Measurements from ENCODE around the gene IRF2.
A peak's percentile ranks its signal among the peaks of the same experiment; 100 is the strongest.

The IRF2 gene

DNA sequence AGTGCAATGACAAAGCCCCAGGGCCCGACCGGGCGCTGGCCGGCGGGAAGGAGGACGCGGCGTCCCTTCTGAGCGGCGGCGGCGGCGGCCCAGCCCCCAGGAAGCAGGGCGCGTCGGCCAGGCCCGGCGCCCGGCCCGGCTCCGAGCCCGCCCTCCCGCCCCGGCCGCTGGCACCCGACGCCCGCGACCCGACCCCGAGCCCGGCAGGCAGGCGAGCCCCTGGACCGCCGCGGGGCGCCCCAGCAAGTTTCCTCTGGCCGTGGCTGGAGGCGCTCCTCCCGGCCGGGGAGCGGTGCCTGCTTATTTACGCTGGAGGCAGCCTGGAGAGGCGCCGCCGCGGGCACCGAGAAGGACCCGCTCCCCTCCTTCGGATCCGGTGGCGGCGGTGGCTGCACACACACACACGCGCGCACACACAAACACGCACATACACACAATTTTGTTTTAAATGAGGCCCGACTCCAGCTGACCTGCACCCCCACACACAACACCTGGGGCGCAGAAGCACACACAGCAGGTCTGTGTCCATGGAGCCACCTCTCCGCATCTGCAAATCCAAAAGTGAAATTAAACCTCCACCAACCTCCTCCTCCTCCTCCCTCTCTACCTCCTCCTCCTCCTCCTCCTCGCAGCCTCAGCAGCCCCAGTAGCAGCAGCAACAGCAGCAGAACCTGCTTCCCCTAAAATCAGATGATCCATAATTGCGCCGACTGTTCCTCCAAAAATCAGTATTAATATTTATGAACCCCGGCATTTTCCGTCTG is 669 bp downstream of the IRF2 start:
- peak; percentile 50 for DNase-seq

DNA sequence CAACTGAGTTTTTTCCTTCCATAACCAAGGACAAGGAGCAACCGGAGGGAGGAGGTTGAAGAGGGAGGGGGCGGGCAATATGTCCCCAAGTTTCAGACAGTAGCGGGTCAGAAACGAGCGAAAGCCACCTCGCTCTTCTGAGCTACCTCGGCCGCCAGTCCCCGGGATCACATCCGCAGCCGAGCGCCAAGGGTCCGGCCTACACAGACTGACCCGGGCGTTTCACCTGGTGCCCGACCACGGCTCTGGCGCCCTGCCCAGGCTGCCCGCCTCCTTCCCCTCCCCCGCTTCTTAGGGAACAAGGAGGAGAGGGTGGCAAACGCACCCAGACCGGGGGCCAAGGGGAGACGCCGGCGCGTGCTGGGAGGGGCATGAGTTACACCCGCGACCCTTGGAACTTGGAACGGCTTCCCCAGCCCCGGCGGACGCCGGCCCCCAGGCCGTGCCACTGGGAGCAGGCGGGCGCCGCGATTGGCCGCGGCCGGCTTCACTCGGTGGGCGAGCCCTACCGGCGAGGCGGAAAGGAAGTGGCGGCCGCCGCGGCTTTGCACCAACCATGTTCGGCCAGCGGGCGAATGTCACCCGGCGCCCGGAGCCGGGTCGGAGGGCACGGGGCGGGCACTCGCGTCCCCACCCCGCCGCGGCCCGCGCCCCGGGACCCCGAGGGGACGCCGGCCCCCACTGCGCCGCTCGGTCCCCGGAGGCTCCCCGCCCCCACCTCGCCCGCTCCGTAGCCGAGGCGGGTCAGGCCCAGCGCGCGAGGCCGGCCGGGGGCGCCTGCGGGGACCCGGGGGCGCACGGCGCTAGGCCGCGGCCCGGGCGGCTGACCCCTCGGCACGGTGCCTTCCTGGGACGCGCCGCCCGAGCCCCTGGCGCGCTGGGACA is 1.5 kb downstream of the IRF2 start:
- peak; percentile 56 for DNase-seq

DNA sequence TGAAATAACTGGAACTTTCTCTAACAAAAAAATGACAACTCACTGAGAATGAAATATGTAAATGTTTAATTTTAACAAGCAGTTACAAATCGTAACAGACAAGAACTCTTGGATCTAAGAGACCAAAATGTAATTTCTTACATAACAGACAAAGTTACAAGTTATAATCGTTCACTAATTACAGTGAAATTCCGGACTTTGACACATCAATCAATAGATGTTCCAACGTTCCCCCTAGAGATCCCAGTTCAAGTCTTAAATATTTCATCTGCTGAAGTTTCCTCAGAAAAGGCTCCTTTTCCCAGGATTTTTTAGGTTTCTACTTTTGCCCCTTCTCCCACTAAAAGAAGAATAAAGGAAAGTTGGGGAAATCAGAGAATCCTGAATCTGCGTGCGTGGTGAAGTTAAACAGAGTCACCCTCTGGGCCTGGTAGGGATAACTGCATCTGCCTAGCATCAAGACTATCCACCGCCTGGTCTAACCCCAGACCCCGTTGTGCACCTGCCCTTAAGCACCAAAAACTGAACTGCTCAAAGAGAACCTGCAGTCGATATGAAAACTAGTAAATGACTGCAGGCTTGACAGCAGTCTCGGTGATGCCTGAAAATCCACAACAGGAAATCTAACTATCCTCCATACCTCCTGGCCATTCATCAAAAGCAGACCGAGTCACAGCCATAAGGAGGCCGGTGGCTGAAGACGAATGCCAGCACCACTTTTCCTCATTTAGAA is 2.3 kb downstream of the IRF2 start:
- DNase-seq, result peak; percentile 22

DNA sequence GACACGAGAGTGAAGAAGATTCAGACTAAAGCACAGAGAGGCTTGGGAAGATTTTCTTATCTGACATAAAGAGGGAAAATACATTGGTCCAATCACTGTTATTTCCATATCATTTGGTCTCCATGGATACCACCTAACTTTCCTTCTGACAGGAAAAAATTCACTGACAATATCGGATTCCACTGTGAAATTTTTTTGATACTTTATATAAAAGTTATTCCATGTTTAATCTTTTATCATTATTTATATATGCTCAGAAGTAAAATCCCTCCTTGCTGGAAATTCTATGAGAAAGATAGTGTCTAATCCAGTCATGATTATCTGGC is 3.6 kb downstream of the IRF2 start:
- no peak for DNase-seq

DNA sequence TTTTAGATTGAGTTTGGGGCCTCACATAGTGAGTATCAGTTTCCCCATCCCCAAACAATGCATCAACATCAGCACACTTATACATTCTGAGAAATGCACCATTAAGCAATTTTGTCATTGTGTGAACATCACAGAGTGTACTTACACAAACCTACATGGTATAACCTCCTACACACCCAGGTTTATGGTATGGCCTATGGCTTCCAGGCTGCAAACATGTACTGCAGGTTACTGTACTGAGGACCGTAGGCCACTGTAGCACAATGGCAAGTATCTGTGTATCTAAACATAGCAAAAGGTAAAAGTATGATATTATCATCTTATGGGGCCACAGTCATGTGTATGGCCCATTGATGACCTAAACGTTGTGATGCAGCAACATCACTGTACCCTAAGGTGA is 7.7 kb downstream of the IRF2 start:
- no peak for DNase-seq

DNA sequence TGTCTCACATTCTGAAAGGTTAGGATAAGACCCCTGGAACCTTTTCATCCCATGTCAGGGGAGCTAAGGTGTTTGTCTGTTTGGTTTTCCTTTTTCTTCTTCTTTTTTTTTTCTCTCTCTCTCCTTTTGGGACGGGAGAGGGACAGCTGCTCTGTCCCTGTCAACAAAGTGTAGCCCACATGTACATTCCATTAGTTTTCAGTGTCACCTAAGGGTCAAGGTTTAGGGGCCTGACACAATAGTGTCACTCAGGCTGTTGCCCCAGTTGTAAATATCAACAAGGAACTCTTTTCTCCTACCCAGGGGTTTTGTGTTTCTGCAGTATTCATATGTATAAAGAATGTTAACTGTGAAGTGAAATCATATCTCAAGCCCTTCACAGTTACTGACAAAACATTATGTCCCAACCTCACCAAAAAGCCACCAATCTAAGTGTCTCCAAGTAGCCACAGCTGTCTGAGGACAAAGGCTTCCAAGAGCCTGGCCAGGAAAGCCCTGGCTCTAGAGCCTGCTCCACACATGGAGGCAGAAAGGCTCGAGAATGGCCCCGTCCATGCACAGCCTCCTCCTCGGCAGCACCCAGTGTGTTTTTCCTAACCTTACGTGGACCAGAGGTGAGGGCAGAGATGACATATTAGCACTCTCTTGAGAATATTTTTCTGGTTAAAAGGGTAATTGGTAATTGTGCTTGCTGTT is 9.4 kb downstream of the IRF2 start:
- DNase-seq, result no peak

DNA sequence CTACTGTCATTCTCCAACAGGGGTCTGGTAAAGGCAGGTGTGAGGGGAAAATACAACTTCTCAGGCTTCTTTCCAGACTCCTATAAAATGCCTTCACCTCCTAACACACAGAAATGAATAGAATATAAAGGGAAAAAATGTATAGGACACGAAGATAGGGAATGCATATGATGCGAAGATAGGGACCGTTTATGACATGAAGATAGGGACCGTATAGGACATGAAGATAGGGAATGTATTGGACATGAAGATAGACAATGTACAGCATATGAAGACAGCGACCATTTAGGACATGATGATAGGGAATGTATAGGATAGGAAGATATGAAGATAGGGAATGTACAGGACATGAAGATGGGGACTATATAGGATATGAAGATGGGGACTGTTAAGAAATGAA is 10.5 kb downstream of the IRF2 start:
- DNase-seq, result no peak

DNA sequence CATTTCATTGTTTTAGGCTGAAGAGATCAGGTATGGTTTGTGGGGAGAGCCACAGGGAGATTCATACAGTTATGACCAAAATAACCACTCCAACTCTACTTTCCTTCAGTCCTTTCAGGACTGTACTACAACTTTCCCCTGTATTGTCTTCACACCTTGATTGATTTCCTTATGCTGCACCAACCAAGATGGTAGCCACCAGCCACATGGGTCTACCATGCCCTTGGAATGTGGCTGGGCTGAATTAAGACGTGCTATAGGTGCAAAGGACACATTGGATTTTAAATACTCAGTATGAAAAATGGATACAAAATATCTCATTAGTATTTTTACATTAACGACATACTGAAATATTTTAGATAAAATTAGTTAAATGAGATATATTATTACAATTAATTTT is 11.2 kb downstream of the IRF2 start:
- no peak for DNase-seq

DNA sequence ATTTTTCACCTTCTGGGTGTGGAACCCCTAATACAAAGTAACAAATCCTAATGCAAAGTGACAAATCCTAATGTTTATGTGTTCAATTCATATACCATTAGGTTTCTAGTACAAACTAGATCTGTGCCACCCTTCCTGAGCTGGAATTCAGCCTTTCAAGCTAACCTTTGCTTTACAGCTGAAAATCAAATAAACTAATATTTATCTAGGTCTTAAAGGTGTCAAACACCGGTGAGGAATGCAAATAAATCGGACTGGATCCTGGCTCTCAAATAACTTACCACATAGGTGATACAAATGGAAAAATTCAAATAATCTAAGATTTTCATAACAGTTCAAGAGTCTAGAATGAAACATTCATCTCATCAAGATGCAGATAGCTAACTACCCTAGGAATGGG is 11.6 kb downstream of the IRF2 start:
- DNase-seq, result no peak

DNA sequence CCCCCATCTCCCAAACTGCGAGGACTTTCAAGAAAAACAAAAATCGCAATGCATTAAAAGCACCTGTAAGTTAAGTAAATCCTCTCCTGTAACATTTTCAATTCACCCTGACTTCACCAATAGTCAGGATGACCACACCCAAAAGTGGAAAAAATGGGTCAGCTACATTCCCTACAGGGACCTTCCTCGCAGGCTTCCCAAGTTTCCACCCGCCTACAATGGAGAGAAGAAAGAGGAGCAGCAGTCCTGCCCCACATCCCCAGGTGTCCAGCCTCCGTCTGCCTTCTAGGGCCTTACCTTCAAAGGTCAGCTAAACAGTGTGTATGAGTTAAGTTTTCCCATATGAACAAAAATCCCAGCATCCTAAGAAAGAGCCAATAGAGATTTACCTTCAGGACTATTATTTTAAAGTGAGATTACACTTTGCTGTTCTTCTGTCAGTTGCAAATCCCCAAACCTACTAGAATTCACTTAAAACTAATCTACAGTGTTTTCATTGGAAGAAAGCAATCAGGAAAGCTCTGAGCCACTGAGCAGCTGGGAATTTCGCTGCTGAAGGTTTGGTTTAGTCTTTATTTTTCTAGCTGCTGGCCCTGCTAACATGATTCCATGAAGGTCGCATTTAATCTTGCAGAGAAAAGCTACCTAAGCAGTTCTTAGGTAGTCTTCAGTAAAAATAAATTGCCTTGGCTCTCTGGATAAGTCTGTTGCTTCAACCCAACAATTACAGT is 12.5 kb downstream of the IRF2 start:
- no peak for DNase-seq

DNA sequence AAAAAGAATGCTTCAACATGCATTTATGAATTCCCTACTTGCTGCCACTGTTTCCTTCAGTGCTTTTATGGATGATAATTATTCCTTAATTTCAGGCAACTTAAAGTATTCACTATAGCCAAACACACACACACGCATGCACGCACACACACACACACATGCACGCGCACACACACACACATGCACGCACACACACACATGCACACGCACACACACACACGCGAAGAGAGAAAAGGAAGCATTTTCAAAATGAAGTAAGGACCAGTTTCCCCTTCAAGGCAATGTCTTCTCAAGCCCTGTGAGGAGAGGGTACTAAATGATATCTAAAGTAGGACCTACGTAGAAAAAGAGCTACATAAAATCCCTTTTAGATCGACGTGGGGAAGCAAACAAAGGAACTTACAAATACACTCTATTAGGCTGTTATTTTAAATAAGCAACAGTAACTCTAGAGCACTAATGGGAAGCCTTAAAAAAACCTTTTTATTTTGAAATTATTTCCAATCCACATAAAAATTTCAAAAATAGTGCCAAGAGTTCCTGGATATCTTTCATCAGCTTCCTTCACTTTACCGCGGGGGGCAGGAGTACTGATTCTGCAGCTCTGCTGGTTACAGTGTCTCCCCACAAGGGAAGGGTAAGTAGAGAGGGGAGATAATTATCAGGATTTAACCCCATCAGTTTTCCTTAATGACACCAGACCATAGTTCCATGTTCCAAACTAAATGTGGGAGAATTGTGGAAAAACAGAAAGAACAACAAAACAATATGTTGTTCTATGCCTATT is 13.7 kb downstream of the IRF2 start:
- DNase-seq, result no peak

DNA sequence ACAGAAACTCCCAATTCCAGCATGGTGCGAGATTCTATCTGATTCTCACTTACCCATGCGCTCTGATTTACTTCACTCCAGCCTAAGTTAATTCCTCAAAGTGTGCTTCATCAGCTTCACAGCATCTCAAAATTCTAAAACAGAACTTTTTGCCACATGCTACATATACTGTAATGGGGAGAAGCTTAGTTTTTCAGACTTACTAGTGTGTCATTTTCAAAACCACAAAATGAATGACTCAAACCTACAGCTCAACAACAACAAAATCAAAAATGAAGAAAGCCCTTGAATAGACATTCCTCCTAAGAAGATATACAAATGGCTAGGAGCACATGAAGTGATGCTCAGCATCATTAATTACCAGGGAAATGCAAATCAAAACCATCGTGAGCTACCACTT is 14.9 kb downstream of the IRF2 start:
- DNase-seq, result no peak

DNA sequence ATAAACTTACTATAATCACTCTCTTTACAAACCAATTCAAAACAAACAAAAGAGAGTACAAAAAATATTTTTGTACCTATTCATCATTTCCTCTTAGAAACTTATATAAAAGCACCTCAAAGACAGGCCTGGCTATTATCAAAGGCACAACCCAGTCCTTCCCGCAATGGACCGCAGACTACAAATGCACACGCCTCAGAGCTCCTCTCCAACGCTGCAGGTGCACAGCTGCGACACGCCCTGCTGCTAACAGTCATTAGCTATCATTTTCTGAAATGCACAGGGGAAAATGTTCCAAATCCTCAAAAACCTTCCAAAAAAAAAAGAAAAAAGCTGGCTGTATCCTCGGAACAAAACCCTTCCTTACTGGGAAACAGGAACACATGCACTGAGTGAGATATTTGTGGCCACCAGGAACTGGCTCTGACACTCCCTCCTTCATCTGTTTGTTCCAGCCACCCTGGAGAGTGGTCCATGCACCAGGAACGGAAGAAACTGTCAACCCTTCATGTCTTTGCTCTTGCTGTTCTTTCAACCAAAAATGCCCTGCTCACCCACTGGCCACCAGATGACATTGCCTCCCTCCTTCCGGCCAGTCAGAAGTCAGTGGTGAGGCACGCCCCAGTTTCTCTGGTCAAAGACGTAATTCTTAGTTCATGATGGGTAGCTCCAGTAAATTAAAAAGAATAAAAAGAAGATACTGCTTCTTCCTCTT is 16.7 kb downstream of the IRF2 start:
- no peak for DNase-seq

DNA sequence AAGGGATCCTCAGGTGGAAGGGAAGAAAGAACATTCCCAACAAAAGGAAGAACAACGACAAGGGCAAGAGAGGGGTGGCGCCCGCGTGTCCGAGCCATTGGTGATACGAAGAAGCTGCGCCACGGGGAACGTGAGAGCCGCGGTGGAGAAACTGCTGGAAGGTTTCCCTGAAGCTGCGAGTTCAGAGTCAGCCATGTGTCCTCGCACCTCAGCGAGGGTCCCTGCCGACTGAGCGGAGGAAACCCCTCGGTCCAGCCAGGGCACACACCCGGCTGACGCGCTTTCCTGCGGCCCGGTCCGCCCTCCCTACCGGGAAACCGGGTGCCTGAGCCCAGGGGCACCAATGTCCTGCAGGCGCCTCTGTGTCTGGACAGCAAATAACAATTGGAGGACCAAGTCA is 18.0 kb downstream of the IRF2 start:
- no peak for DNase-seq

DNA sequence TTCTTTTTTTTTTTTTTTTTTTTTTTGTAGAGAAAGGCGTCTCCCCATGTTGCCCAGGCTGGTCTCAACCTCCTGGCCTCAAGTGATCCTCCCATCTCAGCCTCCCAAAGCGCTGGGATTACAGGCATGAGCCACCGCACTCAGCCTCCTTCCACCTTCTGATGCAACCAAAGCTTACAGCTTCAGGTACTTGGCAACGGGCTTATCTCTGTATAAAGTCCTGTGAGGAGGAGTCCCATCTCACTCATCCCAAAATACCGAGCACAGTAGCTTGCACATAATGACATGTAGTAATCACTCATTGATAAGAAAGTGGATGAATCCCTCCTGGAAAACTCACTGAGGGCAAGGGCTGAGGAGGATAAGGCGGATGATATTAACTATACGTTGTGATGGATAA is 19.1 kb downstream of the IRF2 start:
- no peak for DNase-seq

DNA sequence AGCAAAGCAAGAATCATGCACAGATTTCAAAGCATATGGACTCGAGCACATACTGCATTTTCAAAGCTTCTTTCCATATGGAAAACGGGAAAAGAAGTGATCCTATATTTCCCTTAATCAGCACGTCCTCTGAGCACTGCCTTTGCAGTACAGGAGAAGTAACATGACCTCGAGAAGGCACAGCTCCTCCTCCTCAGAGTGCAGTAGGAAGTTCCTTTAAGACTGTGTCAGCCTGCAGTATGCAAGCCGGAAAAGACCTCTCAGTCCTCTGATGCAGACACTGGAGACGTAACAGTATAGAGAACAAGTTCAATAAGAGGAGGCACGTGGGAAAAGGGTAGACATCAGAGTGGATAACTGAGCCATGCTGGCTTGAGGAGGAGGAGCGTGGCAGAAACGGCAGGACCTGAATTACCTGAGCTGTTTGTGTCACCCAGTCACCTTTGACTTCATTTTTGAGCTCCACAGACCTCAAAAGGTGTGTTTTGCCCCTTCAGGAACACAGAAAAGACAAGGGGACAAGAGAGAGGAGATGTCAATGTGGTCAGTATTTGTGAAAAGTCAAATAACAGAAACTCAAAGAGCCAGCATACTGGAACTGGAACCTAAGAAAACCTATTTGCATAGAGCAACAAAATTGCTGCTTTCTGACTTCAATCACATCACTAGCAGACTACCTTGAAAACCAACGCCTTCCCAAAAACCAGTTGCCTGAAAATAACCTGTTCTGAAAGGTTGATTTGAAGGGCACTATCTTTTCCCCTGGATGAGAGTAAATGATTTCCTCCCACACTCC is 20.8 kb downstream of the IRF2 start:
- DNase-seq, result peak; percentile 28

DNA sequence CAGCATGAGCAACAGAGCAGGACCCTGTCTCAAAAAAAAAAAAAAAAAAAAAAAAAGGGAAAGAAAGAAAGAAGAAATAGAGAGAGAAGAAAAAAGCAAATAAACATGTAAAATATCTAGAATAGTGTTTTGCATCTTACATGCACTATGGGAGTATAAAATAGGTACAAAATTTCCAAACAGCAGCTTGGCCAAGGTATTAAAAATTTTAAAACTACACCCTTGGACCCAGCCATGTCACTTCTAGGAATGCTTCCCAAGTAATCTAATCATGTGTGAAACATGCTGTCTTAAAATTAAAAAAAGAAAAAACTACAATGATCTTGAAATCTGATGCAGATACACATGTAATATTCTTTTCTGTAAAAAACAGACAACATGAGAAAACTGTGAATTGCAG is 21.6 kb downstream of the IRF2 start:
- no peak for DNase-seq

DNA sequence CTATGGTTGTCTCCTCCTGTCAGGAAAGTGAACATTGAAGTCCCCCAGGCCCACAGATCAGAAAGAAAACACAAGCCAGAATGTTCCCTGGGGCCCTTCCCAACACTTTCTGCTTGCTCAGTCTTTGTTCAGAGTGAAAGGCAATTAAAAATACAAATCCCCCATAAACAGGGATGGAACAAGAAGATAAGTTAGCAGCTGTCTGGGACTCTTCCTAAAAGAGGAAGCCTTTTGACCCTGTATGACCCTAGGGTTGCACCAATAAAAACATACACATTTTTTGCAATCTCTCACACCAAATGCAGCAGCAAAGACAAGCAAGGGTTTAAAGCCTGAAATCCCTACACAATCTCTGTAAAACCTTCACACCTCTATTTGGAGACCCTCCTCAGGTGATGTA is 22.6 kb downstream of the IRF2 start:
- DNase-seq, result no peak

DNA sequence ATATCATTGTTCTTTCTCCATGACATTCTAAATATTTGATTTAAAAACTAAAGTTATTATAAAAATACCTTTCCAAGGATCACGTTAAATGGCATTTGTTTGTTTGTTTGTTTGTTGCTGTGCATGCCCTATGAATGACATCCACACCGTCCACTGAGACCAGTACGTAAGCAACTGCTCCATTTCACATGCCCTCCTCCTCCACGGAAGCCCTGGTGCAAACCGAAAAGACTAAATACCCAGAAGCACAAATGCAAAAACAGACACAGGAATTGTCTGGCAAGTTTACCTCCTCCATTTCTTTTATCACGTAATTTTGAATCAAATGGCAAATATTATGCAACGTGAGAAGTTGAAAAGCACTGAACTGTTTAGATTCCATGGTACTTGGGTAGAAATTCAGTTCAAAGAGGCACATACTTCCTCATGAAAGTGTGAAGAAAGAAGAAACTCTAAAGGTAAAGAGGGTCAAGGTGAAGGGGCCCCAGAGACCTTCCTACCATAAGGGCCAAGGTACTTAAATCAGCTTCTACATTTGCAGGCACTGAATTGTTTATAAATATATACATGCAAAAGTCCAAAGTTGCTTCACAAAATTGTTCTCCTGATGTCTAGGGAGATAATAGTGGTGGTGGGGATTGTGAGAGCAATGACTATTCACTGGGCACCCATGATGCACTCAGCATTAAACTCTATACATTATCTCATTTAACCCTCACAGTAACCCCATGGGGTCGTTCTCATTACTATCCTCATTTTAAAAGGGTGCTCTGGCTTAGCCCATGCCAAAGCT is 23.4 kb downstream of the IRF2 start:
- no peak for DNase-seq

Data from stimulated activated CD4-positive, alpha-beta T cell treated with anti-CD3 and anti-CD28 coated beads, Interleukin-1b, Interleukin-23, amount 100 ng/mL, for 48 hours (primary cell).